DMS79 treated with DMSO at 0.1 percent for 48 hours (cell line): ENCODE results near the gene IRF9.

ENCODE experiments used
- DNase-seq: peaks from one replicate; lab custom pipeline; 2025; lab: John Stamatoyannopoulos, UW

Gene IRF9

DNA sequence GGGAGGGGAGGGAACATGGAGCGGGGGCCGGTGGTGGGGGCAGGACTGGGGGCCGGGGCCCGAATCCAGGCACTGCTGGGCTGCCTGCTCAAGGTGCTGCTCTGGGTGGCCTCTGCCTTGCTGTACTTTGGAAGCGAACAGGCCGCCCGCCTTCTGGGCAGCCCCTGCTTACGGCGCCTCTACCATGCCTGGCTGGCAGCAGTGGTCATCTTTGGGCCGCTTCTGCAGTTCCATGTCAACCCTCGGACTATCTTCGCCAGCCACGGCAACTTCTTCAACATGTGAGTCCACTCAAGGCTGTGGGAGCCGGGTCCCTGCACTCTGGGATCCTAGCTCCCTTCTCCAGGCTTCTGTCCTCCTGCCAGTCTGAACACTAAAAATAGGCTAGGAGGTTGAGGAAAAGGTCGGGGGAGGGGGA is 29.5 kb upstream of the IRF9 start:
- no peak for DNase-seq

DNA sequence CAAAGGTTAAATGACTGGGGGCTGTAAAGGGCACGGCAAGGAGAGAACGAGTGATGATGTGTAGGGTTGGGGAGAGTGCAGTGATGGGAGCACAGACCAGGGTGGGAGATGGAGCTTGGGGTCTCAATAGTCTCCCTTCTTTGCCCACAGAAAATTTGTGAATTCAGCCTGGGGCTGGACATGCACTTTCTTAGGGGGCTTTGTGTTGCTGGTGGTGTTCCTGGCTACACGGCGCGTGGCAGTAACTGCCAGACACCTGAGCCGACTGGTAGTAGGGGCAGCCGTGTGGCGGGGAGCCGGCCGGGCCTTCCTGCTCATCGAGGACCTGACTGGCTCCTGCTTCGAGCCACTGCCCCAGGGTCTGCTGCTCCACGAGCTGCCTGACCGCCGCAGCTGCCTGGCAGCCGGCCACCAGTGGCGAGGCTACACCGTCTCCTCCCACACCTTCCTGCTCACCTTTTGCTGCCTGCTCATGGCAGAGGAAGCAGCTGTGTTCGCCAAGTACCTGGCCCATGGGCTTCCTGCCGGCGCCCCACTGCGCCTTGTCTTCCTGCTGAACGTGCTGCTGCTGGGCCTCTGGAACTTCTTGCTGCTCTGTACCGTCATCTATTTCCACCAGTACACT is 28.9 kb upstream of the IRF9 start:
- DNase-seq = peak; percentile 49

GRCh38 chr14:24132976-24133375 is 28.1 kb upstream of the IRF9 start:
- no peak for DNase-seq

- DNase-seq = no peak
Observed at GRCh38 chr14:24133735-24134134, 27.3 kb upstream of the IRF9 start.

DNA sequence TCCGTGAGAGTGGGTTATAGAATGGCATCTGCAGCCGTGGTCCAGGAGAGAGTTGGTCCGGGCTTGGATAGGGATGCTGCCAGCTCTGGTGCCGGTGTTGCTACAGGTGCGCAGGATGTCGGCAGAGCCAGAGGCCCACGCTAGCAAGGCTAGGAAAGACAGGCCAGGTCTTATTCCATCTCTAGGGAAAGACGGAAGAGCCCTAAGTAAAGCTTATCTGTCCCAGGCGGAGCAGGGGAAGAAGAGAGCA is 25.6 kb upstream of the IRF9 start:
- DNase-seq = peak; percentile 83

- DNase-seq = peak; percentile 96
Observed at GRCh38 chr14:24135834-24136683, 25.0 kb upstream of the IRF9 start, which contains the start of gene PSME1. TSS of gene PSME1 (plus strand) at chr14:24136194. CDS start at chr14:24136263, 69 bp downstream.

- DNase-seq = no peak
Observed at GRCh38 chr14:24136684-24137528, 24.2 kb upstream of the IRF9 start.

- DNase-seq = no peak
Observed at GRCh38 chr14:24137529-24138395, 23.3 kb upstream of the IRF9 start.

GRCh38 chr14:24138396-24139271 is 22.4 kb upstream of the IRF9 start:
- DNase-seq = no peak

DNA sequence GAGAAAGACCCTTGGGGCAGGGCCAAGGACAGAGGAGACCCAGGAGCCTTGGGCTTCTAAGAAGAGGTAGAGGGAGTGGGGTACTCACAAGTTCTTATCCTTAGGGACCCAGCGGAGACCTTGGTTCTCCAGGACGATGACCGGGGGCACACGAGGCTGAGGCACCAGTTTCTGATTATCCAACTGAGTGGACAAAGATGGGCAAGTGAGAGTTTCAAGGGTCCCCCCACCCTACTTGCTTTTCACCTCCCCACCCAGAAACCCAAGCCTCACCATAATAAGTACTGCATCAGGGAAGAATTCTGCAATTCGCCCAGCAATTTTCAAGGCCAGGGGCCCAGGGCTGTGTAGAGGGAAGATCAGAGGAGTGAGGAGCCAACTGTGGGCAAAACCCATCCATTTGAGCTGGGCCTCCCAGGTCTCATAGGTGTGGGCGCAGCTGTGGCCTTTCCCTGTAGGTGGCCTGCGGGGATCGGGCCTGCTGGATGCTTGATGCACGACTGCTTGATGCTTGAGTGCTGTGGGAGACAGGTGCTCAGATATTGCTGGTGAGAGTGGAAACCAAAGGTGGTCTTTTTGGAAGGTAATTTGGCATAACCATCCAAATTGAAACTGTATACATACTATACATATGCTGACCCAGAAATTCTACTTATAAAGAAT is 21.7 kb upstream of the IRF9 start:
- no peak for DNase-seq

DNA sequence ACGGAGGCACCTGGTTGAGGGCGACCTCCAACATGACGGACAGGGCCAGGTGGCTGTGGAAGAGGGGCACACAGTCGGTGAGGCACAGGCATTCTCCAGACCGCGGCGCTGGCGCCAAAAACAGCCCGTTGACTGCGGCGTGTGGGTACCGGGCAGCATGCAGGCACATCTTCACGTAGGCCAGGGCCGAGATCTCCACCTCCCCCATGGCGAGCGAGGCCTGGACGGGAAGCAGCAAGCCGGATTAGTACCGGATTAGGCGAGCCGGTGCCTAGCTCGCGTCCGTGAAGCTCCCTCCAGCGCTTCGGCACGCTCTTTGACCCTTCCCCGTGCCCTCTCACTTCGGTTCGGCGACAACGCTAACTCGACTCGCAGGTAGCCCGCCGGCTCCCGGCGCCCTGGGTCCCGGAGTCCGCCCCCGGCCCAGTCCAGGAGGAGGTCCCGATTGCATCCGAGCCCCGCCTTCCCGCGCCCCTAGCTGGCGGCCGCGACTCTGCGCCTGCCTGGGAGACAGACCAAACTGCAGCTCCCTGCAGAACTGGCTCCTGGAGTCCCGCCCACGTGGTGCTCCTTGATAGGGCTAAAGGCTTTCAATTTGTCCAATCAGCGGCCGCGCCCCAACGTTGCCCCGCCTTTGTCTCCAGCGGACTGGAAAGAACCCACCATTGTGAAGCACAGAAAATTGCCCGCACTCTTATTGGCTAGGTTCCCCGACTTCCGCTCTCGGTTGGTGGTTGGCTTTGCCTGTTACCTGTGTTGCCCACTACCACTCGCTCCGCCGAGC is 19.8 kb upstream of the IRF9 start, which contains the start of gene EMC9:
TSS of gene EMC9 (minus strand) at position 495 of the 784 bp plus-strand sequence. CDS start at position 208, 287 bp downstream.
- peak; percentile 100 for DNase-seq

DNA sequence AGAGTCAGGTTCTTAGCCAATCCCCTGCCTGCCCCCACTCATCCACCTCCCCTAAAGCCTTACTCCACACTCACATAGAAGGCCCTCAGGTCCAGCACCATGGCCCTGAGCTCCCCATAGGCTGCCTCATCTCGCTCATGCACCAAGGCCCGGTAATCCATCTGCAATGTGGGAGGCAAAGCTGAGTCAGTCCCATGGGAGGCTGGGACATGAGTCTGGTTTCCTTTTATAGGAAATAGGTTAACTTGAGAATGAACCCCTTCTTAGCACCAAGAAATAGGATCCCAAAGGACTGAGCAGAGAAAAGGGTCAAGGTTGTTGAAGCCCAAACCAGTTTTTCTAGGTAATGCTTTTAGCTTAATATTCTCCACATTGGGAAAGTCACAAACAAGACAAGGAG is 17.6 kb upstream of the IRF9 start:
- DNase-seq = no peak

GRCh38 chr14:24144451-24144850 is 16.6 kb upstream of the IRF9 start:
- DNase-seq = no peak

DNA sequence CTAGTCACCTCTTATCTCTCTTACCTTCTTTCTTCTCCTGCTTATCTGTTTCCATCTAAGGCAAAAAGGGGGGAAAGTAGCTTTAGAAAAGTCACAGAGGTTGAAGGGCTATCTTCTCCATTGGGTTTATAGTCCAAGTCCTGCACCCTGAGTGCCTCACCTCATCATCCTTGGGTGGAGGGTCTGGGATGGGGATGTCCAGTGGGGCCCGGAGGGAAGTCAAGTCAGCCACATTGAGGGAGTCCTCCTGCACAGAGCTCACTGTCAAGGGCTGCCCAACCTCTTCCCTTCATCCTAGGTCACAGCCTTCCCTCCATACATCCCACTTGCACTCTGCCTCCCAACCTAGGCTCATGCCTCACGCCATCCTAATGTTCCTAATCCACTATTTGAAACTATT is 15.8 kb upstream of the IRF9 start:
- no peak for DNase-seq

DNA sequence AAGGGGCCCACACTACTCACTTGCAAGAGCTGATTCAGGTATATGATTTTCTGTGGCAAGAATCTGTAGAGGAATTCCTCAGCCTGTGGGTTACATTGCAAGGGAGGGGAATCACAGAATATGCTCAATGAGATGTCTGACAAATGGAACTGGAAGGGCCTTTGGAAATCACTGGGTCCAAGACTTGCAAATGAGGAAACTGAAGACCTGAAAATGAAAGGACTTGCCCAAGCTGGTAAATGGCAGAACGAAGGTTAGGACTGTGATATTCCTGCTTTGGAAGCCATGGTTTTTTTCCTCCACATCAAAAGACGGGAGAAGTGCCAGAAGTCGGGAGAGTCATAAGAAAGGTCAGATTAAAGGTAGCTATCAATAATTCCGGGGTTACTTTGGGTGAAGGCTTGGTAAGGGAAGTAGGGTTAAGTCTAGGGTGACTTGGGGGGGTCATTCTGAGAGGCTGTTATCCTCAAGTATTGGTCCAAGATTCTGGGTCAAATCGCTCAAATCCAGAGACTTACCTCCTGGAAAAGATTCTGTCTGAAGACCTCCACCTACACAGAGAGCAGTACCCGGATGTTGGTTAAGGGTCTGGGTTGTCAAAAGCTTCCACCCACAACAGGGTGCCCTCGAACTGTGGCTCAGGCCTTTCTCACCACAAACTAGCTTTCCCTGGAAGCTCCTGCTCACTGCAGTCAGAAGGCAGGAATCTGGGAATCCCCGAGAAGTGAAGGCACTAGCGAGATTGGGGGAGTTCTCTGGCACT is 15.2 kb upstream of the IRF9 start:
- DNase-seq = peak; percentile 39

GRCh38 chr14:24146453-24146977 is 14.6 kb upstream of the IRF9 start, which contains the start of gene PSME2:
TSS of gene PSME2 (minus strand) at chr14:24146610. CDS start at chr14:24146581, 29 bp downstream.
- DNase-seq = peak; percentile 99

DNA sequence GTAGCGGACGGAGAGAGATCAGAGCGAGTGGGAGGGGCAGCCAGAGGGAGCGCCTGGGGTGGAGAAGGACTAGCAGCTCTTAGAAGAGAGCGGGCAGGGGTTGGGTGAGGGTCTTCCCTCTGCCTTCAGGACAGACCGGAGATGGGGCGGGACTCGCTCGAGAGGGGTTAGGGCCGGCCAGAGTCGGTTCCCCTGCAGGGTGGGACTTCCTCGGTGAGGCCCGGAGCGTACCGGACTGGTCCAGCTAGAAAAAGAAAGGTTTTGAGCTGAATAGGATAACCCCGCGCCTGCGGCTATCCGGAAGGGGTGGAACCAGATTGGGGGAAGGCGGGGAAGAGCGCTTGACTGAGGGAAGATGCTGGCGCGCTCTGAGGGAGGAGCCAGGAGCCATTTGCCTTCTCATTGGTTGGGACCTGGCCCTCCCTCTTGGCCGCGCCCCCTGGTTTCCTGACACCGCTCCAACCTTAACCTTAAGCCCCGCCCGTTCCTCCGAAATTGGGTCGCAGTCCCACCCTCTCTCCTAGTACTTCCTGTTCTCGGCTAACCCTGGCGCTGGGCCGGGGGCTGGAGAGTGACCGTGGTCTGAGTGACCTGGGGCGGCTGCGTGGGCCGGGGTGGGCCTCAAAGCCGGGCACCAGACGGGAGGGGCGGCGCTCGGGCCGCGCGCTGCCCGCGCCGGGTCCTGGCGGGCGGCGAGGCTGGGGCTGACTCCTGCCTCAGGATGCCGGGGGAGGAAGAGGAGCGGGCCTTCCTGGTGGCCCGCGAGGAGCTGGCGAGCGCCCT is 13.9 kb upstream of the IRF9 start, which contains the start of gene RNF31:
TSS of gene RNF31 (plus strand) at position 521 of the 783 bp plus-strand sequence. CDS start at position 722, 201 bp downstream.
- DNase-seq = peak; percentile 100
